Mesenchymal stem cell (in vitro differentiated cells and primary cell): ENCODE measurements around the gene PTPRD.

Source experiments
- DNase-seq: peaks from one replicate; pipeline ENCODE4 v3.0.0-alpha.2; 2013
- H2AFZ ChIP-seq: one replicate; pipeline ENCODE4 v1.6.1; 2013; ENCODE audit warnings: low read depth, mild to moderate bottlenecking, control low read depth, inconsistent platforms, low read length, moderate library complexity
- H2AK5ac ChIP-seq: 2 replicates; pipeline ENCODE4 v1.6.1; 2013; ENCODE audit warnings: low read length, moderate library complexity, mild to moderate bottlenecking, inconsistent platforms; ENCODE audit not compliant: severe bottlenecking
- H2BK120ac ChIP-seq: one replicate; pipeline ENCODE4 v1.6.1; 2013; ENCODE audit warnings: low read depth, mild to moderate bottlenecking, inconsistent platforms, low read length, moderate library complexity
- H2BK12ac ChIP-seq, 2 experiments: one replicate each; pipeline ENCODE4 v1.6.1; 2013; ENCODE audit warnings: inconsistent platforms in 2 of 2, low read length in 2 of 2, mild to moderate bottlenecking in 2 of 2, moderate library complexity in 2 of 2, control low read depth in 1 of 2
- H2BK15ac ChIP-seq: one replicate; pipeline ENCODE4 v1.6.1; 2013; ENCODE audit warnings: mild to moderate bottlenecking, low read depth, inconsistent platforms; ENCODE audit not compliant: poor library complexity, severe bottlenecking
- H2BK5ac ChIP-seq: 2 replicates; pipeline ENCODE4 v1.6.1; 2013; ENCODE audit warnings: low read depth, mild to moderate bottlenecking, low read length, control low read depth, inconsistent platforms; ENCODE audit not compliant: poor library complexity, severe bottlenecking
- H3K14ac ChIP-seq, 2 experiments: one replicate each; pipeline ENCODE4 v1.6.1; 2013; ENCODE audit warnings: inconsistent platforms in 2 of 2, low read length in 2 of 2, control low read depth in 1 of 2, mild to moderate bottlenecking in 1 of 2, moderate library complexity in 1 of 2
- H3K18ac ChIP-seq, 2 experiments: one replicate each; pipeline ENCODE4 v1.6.1; 2013; ENCODE audit warnings: inconsistent platforms in 2 of 2, low read length in 2 of 2, control low read depth in 1 of 2, low read depth in 1 of 2, mild to moderate bottlenecking in 1 of 2
- H3K23ac ChIP-seq, 2 experiments: one replicate each; pipeline ENCODE4 v1.6.1; 2013; ENCODE audit warnings: inconsistent platforms in 2 of 2, low read length in 2 of 2, mild to moderate bottlenecking in 2 of 2, moderate library complexity in 2 of 2, control low read depth in 1 of 2
- H3K27ac ChIP-seq: 2 replicates; pipeline ENCODE4 v1.5.1; 2013; ENCODE audit warnings: mild to moderate bottlenecking, moderate library complexity, low read length, control low read depth, inconsistent platforms; ENCODE audit not compliant: poor library complexity, severe bottlenecking
- H3K27me3 ChIP-seq, 2 experiments: 2 replicates each; pipeline versions ENCODE4 v1.6.1 to v1.7.0; 2013; ENCODE audit warnings: low read length in 2 of 2, mild to moderate bottlenecking in 2 of 2, moderate library complexity in 2 of 2, control low read depth in 1 of 2, inconsistent platforms in 1 of 2; ENCODE audit not compliant: control insufficient read depth in 1 of 2, insufficient read depth in 1 of 2
- H3K36me3 ChIP-seq, 2 experiments: 2 replicates each; pipeline versions ENCODE4 v1.6.1 to v1.7.0; 2013; ENCODE audit warnings: low read length in 2 of 2, control low read depth in 1 of 2, inconsistent platforms in 1 of 2, low read depth in 1 of 2, mild to moderate bottlenecking in 1 of 2; ENCODE audit not compliant: insufficient read depth in 2 of 2, control insufficient read depth in 1 of 2
- H3K4ac ChIP-seq, 2 experiments: one replicate each; pipeline ENCODE4 v1.6.1; 2013; ENCODE audit warnings: inconsistent platforms in 2 of 2, low read length in 2 of 2, mild to moderate bottlenecking in 2 of 2, moderate library complexity in 2 of 2, control low read depth in 1 of 2, low read depth in 1 of 2
- H3K4me1 ChIP-seq: 2 replicates; pipeline ENCODE4 v1.6.1; 2013; ENCODE audit warnings: low read depth, low read length, control low read depth; ENCODE audit not compliant: control insufficient read depth, insufficient read depth
- H3K4me2 ChIP-seq: 2 replicates; pipeline ENCODE4 v1.6.1; 2013; ENCODE audit warnings: low read length, mild to moderate bottlenecking, inconsistent platforms; ENCODE audit not compliant: poor library complexity, severe bottlenecking
- H3K4me3 ChIP-seq, 2 experiments: 2 replicates each; pipeline versions ENCODE4 v1.5.1 to v1.7.0; 2013; ENCODE audit warnings: low read length in 2 of 2, mild to moderate bottlenecking in 2 of 2, control low read depth in 1 of 2, low read depth in 1 of 2; ENCODE audit not compliant: insufficient read depth in 1 of 2
- H3K79me1 ChIP-seq: replicated peaks from 2 replicates; pipeline ENCODE4 v1.6.1; 2013; ENCODE audit warnings: mild to moderate bottlenecking, control low read depth, low read length, inconsistent platforms; ENCODE audit not compliant: poor library complexity, severe bottlenecking
- H3K9ac ChIP-seq: 2 replicates; pipeline ENCODE4 v1.7.0; 2013; ENCODE audit warnings: mild to moderate bottlenecking, low read length, moderate library complexity
- H3K9me3 ChIP-seq: 2 replicates; pipeline ENCODE4 v1.7.0; 2013; ENCODE audit warnings: mild to moderate bottlenecking, low read length; ENCODE audit not compliant: control insufficient read depth
- H4K8ac ChIP-seq: one replicate; pipeline ENCODE4 v1.6.1; 2013; ENCODE audit warnings: inconsistent platforms, mild to moderate bottlenecking, low read length, moderate library complexity
- H4K91ac ChIP-seq: one replicate; pipeline ENCODE4 v1.6.1; 2013; ENCODE audit warnings: mild to moderate bottlenecking, low read length, inconsistent platforms
- WGBS: methylation state at CpG from one replicate; pipeline ENCODE4 v1.1.7; 2013; ENCODE audit warnings: mixed read lengths; 5-methylcytosine and 5-hydroxymethylcytosine counted together

The PTPRD gene

GRCh38 chr9:9679433-9679832 is 933.4 kb downstream of the PTPRD start:
- Histone ChIP-seq H3K4me3 (no peak overlapping the region), H3K4me1 (no peaks in the 10 kb centered on the region), H3K9me3 (no peaks in the 10 kb centered on the region), H3K36me3 (no peaks in the 10 kb centered on the region), H2BK120ac (no peak overlapping the region), H3K23ac (no peak overlapping the region), H3K79me1 (no peaks in the 10 kb centered on the region), H2AK5ac (no peak overlapping the region), H2BK12ac (no peak overlapping the region), H2BK5ac (no peak overlapping the region), H4K91ac (no peak overlapping the region), H3K27ac (no peak overlapping the region), H3K4ac (no peak overlapping the region), H3K4me2 (no peak overlapping the region), H3K9ac (no peak overlapping the region), H2BK15ac (no peak overlapping the region), H3K18ac (no peak overlapping the region), H3K27me3 (no peaks in the 10 kb centered on the region), H3K14ac (no peak overlapping the region), H4K8ac (no peak overlapping the region), H2AFZ (no peak overlapping the region)
- no peak for DNase-seq
- 100% methylated on average over 1 of the region's 3 CpGs for WGBS

GRCh38 chr9:9674461-9674860 is 938.3 kb downstream of the PTPRD start:
- Histone ChIP-seq H3K27me3 (no peaks in the 10 kb centered on the region), H3K36me3 (no peaks in the 10 kb centered on the region), H4K91ac (no peak overlapping the region), H3K4me3 (no peak overlapping the region), H3K79me1 (no peaks in the 10 kb centered on the region), H2AFZ (no peak overlapping the region), H3K9me3 (no peaks in the 10 kb centered on the region), H3K4me1 (no peaks in the 10 kb centered on the region), H3K18ac (no peak overlapping the region), H2BK120ac (no peak overlapping the region), H3K4ac (no peak overlapping the region), H3K27ac (no peak overlapping the region), H2AK5ac (no peak overlapping the region), H2BK5ac (no peak overlapping the region), H3K23ac (no peak overlapping the region), H3K9ac (no peak overlapping the region), H2BK12ac (no peak overlapping the region), H3K14ac (no peak overlapping the region), H4K8ac (no peak overlapping the region), H3K4me2 (no peak overlapping the region), H2BK15ac (no peak overlapping the region)
- WGBS = no CpG with 5 or more reads among the region's 3 CpGs
- no peak for DNase-seq

DNA sequence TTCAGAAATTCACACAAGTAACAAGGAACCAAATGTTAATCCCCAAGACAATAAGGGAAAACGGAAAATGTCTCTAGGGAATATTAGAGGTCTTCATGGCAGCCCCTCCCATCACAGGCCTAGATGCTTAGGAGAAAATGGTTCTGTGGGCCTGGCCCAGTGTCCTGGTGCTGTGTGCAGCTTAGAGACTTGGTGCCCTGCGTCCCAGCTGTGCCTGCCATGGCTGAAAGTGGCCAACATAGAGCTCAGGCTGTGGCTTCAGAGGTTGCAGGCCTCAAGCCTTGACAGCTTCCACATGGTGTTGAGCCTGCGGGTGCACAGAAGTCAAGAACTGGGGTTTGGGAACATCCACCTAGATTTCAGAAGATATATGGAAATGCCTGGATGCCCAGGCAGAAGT is 942.3 kb downstream of the PTPRD start:
- WGBS = 65% methylated on average over 3 of the region's 3 CpGs

GRCh38 chr9:9645006-9645405 is 967.8 kb downstream of the PTPRD start:
- H2AFZ ChIP-seq = no peak overlapping the region
- H2BK12ac ChIP-seq = no peak overlapping the region
- H2BK5ac ChIP-seq = no peak overlapping the region
- H3K27me3 ChIP-seq = no peaks in the 10 kb centered on the region
- no peak overlapping the region for H3K4ac ChIP-seq
- no peak overlapping the region for H3K4me2 ChIP-seq
- H2BK120ac ChIP-seq = no peak overlapping the region
- no peak overlapping the region for H4K8ac ChIP-seq
- no peak overlapping the region for H3K14ac ChIP-seq
- no peak overlapping the region for H3K23ac ChIP-seq
- H3K9me3 ChIP-seq = no peaks in the 10 kb centered on the region
- H3K4me1 ChIP-seq = no peaks in the 10 kb centered on the region
- H3K18ac ChIP-seq = no peak overlapping the region
- H2AK5ac ChIP-seq = no peak overlapping the region
- no peaks in the 10 kb centered on the region for H3K79me1 ChIP-seq
- H3K27ac ChIP-seq = no peak overlapping the region
- H3K9ac ChIP-seq = no peak overlapping the region
- H3K36me3 ChIP-seq = no peaks in the 10 kb centered on the region
- no peak overlapping the region for H3K4me3 ChIP-seq
- H4K91ac ChIP-seq = no peak overlapping the region
- no peak for DNase-seq
- WGBS = 94% methylated on average over 3 of the region's 3 CpGs
- H2BK15ac ChIP-seq = no peak overlapping the region

More for the DNA sequence above, 942.3 kb downstream of the PTPRD start:
- Histone ChIP-seq H2AK5ac (no peak overlapping the region), H3K27ac (no peak overlapping the region), H3K36me3 (no peaks in the 10 kb centered on the region), H2BK15ac (no peak overlapping the region), H2BK5ac (no peak overlapping the region), H3K9me3 (no peaks in the 10 kb centered on the region), H3K27me3 (no peaks in the 10 kb centered on the region), H3K14ac (no peak overlapping the region), H3K4ac (no peak overlapping the region), H3K9ac (no peak overlapping the region), H3K23ac (no peak overlapping the region), H2BK12ac (no peak overlapping the region), H3K79me1 (no peaks in the 10 kb centered on the region), H4K8ac (no peak overlapping the region), H2AFZ (no peak overlapping the region), H3K4me2 (no peak overlapping the region), H3K4me3 (no peak overlapping the region), H3K18ac (no peak overlapping the region), H4K91ac (no peak overlapping the region), H2BK120ac (no peak overlapping the region), H3K4me1 (no peaks in the 10 kb centered on the region)
- DNase-seq = no peak
